Ovary (tissue), 9 donors: ENCODE data around the gene NRL. TPM values are rescaled to one million over a fixed set of nuclear protein-coding genes. Genes with fewer than 3 reads are reported as not detected.

Source experiments
- DNase-seq, 5 donors: peaks; one replicate each; pipeline ENCODE4 v3.0.0-alpha.2; 2019 to 2020
- H3K27ac ChIP-seq, 2 donors: fragments of 200-600 bp; one replicate each; pipeline versions ENCODE4 v1.5.1 to v1.8.0; 2019 to 2022
- H3K27me3 ChIP-seq: fragments of 200-600 bp; one replicate; pipeline ENCODE4 v1.8.0; 2022
- H3K36me3 ChIP-seq: fragments of 200-600 bp; sonication (generic); one replicate; pipeline ENCODE4 v1.5.1; 2019
- H3K4me1 ChIP-seq: one replicate; pipeline ENCODE4 v1.8.1; 2013; ENCODE audit warnings: mild to moderate bottlenecking, moderate library complexity; ENCODE audit not compliant: insufficient read depth
- H3K4me3 ChIP-seq: fragments of 200-600 bp; sonication (generic); one replicate; pipeline ENCODE4 v1.5.1; 2017
- H3K9me3 ChIP-seq, 2 donors: fragments of 200-600 bp in 1 of 2; sonication (generic) in 1 of 2; one replicate each; pipeline versions ENCODE4 v1.5.1 to v1.8.1; 2013 to 2019; ENCODE audit warnings: mild to moderate bottlenecking in 1 of 2, moderate library complexity in 1 of 2
- EP300 ChIP-seq: sonication (generic); formaldehyde crosslinking; IDR thresholded peaks from one replicate; pipeline ENCODE4 v1.6.1; 2017; ENCODE audit warnings: antibody characterized with exemption
- POLR2A ChIP-seq: fragments of 450-650 bp; IDR thresholded peaks from one replicate; pipeline ENCODE4 v1.6.1; 2017; ENCODE audit warnings: antibody characterized with exemption, mild to moderate bottlenecking, moderate library complexity
- WGBS, 3 donors: extraction: QIAGEN DNeasy Blood & Tissue Kit in 1 of 3; methylation state at CpG; one replicate each; pipeline versions ENCODE4 v1.1.5 to v1.1.7; 2013 to 2017; 5-methylcytosine and 5-hydroxymethylcytosine counted together
- intact Hi-C, 4 donors: fragments of 100-400 bp; cut with DNase I; formaldehyde crosslinking; loops; one replicate each; pipeline versions ENCODE4 v1.11.0 to v1.15.1; 2022 to 2023
- polyA plus RNA-seq, 2 donors: library from polyadenylated mRNA; stranded (reverse); fragments of 200-250 nt in 1 of 2; fragments of 350-450 nt in 1 of 2; fragmentation: Illumina TruSeq in 1 of 2; extraction: RNeasy Lipid Tissue Mini Kit (QIAGEN cat#74804) in 1 of 2; gene quantifications; one replicate each; pipeline ENCODE4 v1.2.3, GENCODE V29; 2013 to 2014
- total RNA-seq, 7 donors: library from RNA; depleted of rRNA in 2 of 7; stranded (reverse); fragments of >200 nt in 2 of 7; fragmentation: NEBNext Ultra II Directional in 3 of 7; extraction: Animal tissue kit (Norgen Biotek cat#: 25700) in 3 of 7; gene quantifications; one replicate each; pipeline versions ENCODE4 v1.1.0 to v1.2.4, GENCODE V29; 2016 to 2023
- TF ChIP-seq, protein P1 (sequence below), 3 donors: fragments of 450-650 bp in 2 of 3; fragments of 200-600 bp in 1 of 3; IDR thresholded peaks; one replicate each; pipeline versions ENCODE4 v1.5.1 to v1.8.0; 2016 to 2022; ENCODE audit warnings: antibody characterized with exemption in 3 of 3, mild to moderate bottlenecking in 1 of 3
- donor health status: DM: no; HTN: no; CAD: no; lungs with moderate emphysema.
- donor health status: DM: no; HTN: no; CAD: no.
- donor health status: Bipolar disorder and iron deficiency.
- donor health status: DM: yes; HTN: yes; CAD: no.
- donor health status: DM: no; HTN: no; CAD: no.
- donor health status: DM: yes; HTN: yes; CAD: no.

NRL gene
- total and polyA plus RNA-seq, 9 donors: 0.78 to 4.1 (median 2.8) TPM

DNA sequence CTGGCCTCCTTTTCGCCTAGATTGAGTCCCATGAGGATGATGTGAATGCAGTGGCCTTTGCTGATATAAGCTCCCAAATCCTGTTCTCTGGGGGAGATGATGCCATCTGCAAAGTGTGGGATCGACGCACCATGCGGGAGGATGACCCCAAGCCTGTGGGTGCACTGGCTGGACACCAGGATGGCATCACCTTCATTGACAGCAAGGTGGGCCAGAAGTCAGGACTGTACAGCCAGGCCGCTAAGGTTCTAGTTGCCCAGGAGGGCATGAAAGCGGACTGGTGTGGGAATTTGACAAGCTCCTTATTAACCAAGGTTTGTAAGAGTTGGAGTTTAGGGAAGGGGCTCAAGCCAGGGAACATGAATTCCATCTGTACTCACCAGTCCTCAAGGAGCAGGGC is 4.9 kb upstream of the NRL start:
- WGBS, 3 donors: 94 to 98% (median 95%) methylated on average over 6 of the region's 6 CpGs
- peak in 1 of 5 donors; percentile 22 for DNase-seq
- no peak overlapping the region for H3K27ac ChIP-seq
- H3K36me3 ChIP-seq: peaks cover 8% of the 10 kb centered on the region
- H3K9me3 ChIP-seq: no peaks in the 10 kb centered on the region
- TF ChIP-seq EP300: no peak
- TF ChIP-seq, protein P1, sequence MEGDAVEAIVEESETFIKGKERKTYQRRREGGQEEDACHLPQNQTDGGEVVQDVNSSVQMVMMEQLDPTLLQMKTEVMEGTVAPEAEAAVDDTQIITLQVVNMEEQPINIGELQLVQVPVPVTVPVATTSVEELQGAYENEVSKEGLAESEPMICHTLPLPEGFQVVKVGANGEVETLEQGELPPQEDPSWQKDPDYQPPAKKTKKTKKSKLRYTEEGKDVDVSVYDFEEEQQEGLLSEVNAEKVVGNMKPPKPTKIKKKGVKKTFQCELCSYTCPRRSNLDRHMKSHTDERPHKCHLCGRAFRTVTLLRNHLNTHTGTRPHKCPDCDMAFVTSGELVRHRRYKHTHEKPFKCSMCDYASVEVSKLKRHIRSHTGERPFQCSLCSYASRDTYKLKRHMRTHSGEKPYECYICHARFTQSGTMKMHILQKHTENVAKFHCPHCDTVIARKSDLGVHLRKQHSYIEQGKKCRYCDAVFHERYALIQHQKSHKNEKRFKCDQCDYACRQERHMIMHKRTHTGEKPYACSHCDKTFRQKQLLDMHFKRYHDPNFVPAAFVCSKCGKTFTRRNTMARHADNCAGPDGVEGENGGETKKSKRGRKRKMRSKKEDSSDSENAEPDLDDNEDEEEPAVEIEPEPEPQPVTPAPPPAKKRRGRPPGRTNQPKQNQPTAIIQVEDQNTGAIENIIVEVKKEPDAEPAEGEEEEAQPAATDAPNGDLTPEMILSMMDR (IDR thresholded peaks at IDR 0.05): no peak
- TF ChIP-seq POLR2A: no peak
- peaks cover 6% of the 10 kb centered on the region for H3K4me1 ChIP-seq
- no peak overlapping the region for H3K4me3 ChIP-seq
- intact Hi-C loops: no loop called here
- no peaks in the 10 kb centered on the region for H3K27me3 ChIP-seq

DNA sequence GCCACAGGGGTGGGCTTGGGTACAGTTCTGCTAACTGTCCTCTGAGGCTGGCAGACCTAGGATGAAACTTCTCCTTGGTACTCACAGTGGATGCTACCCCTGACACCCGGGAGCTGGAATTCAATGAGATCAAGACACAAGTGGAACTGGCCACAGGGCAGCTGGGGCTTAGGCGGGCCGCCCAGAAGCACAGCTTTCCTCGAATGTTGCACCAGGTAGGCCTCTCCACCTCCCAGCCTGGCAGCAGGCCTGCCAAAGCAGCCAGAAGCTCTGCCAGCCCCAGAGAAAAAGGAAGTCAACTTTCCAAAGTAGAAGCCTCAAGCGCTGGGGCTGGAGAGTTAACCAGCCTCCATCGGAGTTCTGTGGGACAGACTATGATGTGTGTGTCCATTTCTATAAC is 2.4 kb upstream of the NRL start:
- peaks cover 6% of the 10 kb centered on the region for H3K4me1 ChIP-seq
- H3K9me3 ChIP-seq: no peaks in the 10 kb centered on the region
- H3K27ac ChIP-seq: no peak overlapping the region
- H3K4me3 ChIP-seq: no peak overlapping the region
- TF ChIP-seq, protein P1 (IDR thresholded peaks at IDR 0.05): no peak
- no peak for TF ChIP-seq POLR2A
- no peak for TF ChIP-seq EP300
- intact Hi-C loops: no loop called here
- peaks cover 8% of the 10 kb centered on the region for H3K36me3 ChIP-seq
- H3K27me3 ChIP-seq: no peaks in the 10 kb centered on the region
- 92 to 96% (median 94%) methylated on average over 6 of the region's 6 CpGs for WGBS, 3 donors
- peak in 1 of 5 donors; percentile 33 for DNase-seq

DNA sequence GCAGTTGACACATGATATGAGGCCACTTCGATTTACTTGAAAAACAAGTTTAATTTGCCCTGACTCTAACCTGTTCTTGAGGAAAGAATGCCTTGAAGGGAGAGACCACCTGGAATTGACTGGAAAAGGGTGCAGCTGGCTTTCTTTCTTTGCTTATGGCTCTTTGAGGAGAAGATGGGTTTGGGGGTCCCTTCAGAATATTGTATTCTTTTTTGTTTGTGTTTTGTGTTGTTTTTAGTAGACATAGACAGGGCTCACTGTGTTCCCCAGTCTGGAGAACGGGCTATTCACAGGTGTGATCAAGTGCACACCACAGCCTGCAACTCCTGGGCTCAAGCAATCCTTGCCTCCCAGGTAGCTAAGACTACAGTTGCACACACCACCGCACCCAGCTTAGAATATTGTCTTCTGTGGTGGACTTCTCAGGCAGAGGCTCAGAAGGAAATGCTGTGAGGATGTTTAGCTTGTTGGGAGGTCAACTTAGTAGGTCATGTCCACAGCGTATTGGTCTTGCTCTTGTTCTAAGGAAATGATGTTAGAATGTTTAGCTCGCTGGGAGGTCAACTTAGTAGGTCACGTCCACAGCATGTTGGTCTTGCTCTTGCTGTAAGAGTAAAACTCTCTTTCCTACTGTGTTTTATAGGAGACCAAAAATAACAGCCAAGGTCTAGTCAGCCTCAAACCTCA is 1.5 kb upstream of the NRL start:
- 82 to 88% (median 83%) methylated on average over 6 of the region's 6 CpGs for WGBS, 3 donors

GRCh38 chr14:24115422-24116127 is 826 bp upstream of the NRL start:
- TF ChIP-seq POLR2A (no peak), EP300 (no peak)
- TF ChIP-seq, protein P1 (IDR thresholded peaks at IDR 0.05): no peak
- Histone ChIP-seq H3K27ac (peak overlapping the region; percentile 43 to 100), H3K9me3 (no peaks in the 10 kb centered on the region), H3K4me3 (peak overlapping the region; percentile 84), H3K4me1 (peaks cover 6% of the 10 kb centered on the region), H3K36me3 (peaks cover 8% of the 10 kb centered on the region), H3K27me3 (no peaks in the 10 kb centered on the region)
- peak in 3 of 5 donors; percentile 38 to 58 (median 56) for DNase-seq
- WGBS, 3 donors: 2 to 4% (median 2%) methylated on average over 14 of the region's 14 CpGs
- intact Hi-C loops: loop anchor here in 1 of 4 donors (2.0 kb wide), 1 partner anchor 25 kb away; the partner anchor contains the start of gene EMC9

More for the DNA sequence above, 1.5 kb upstream of the NRL start:
- TF ChIP-seq, protein P1 (IDR thresholded peaks at IDR 0.05): no peak
- no peak for TF ChIP-seq POLR2A
- no peak for TF ChIP-seq EP300
- no peaks in the 10 kb centered on the region for H3K9me3 ChIP-seq
- DNase-seq: peak in 1 of 5 donors; percentile 23
- no peaks in the 10 kb centered on the region for H3K27me3 ChIP-seq
- peak overlapping the region; percentile 84 for H3K4me3 ChIP-seq
- intact Hi-C loops: no loop called here
- peaks cover 6% of the 10 kb centered on the region for H3K4me1 ChIP-seq
- peaks cover 8% of the 10 kb centered on the region for H3K36me3 ChIP-seq
- H3K27ac ChIP-seq: no peak overlapping the region
